CD4-positive, alpha-beta T cell (primary cell): ENCODE measurements around the gene COL19A1. TPM values are rescaled to one million over a fixed set of nuclear protein-coding genes. Genes with fewer than 3 reads are reported as not detected.
"Not testable (repeated sequence)": the region's sequence is repeated elsewhere in the genome, so short reads cannot be mapped to it uniquely, and the experiment has no call there.

Experiments
- ATAC-seq: fragments of 200-7000 bp; cut with Tn5 transposase; one replicate; pipeline ENCODE4 v1.10.0; 2022; ENCODE audit warnings: mild to moderate bottlenecking; ENCODE audit not compliant: poor library complexity
- CTCF ChIA-PET: fragments of 350-600 bp; sonication (Branson Sonifier 250); formaldehyde crosslinking; loops from one replicate; lab custom pipeline; 2021; ENCODE audit warnings: antibody characterized with exemption, inconsistent platforms; lab: Charles Lee
- POLR2A ChIA-PET: fragments of 350-600 bp; sonication (Branson Sonifier 250); formaldehyde crosslinking; loops from one replicate; lab custom pipeline; 2021; ENCODE audit warnings: antibody characterized with exemption, inconsistent platforms; lab: Charles Lee
- DNase-seq, 14 experiments: peaks; one replicate each; pipeline ENCODE4 v3.0.0-alpha.2; 2013 to 2020; ENCODE audit warnings: mixed read lengths in 2 of 14
- H3K27ac ChIP-seq, 2 donors: one replicate each; pipeline versions ENCODE4 v1.5.1 to v1.7.0; 2013; ENCODE audit warnings: low read length in 2 of 2, low read depth in 1 of 2, mild to moderate bottlenecking in 1 of 2
- H3K27me3 ChIP-seq, 2 experiments: 1 replicate in 1 of 2; 2 replicates in 1 of 2; pipeline versions ENCODE4 v1.6.1 to v1.7.0; 2013; ENCODE audit warnings: low read length in 2 of 2, control low read depth in 1 of 2, mild to moderate bottlenecking in 1 of 2, moderate library complexity in 1 of 2; ENCODE audit not compliant: insufficient read depth in 2 of 2, control insufficient read depth in 1 of 2
- H3K36me3 ChIP-seq: one replicate; pipeline ENCODE4 v1.6.1; 2013; ENCODE audit warnings: low read length, control low read depth; ENCODE audit not compliant: insufficient read depth
- H3K4me1 ChIP-seq: one replicate; pipeline ENCODE4 v1.6.1; 2013; ENCODE audit warnings: low read length, control low read depth; ENCODE audit not compliant: insufficient read depth
- H3K4me3 ChIP-seq: one replicate; pipeline ENCODE4 v1.5.1; 2013; ENCODE audit warnings: mild to moderate bottlenecking, low read length, moderate library complexity
- H3K9me3 ChIP-seq, 2 experiments: 1 replicate in 1 of 2; 2 replicates in 1 of 2; pipeline versions ENCODE4 v1.6.1 to v1.7.0; 2013; ENCODE audit warnings: low read length in 2 of 2, mild to moderate bottlenecking in 2 of 2, control low read depth in 1 of 2, moderate library complexity in 1 of 2; ENCODE audit not compliant: control insufficient read depth in 1 of 2, insufficient read depth in 1 of 2
- H3K27ac Mint-ChIP-seq: one replicate; pipeline ENCODE4 v1.8.0; 2020; ENCODE audit warnings: mixed read lengths
- H3K27me3 Mint-ChIP-seq: one replicate; pipeline ENCODE4 v1.8.0; 2021; ENCODE audit warnings: mixed read lengths
- H3K36me3 Mint-ChIP-seq: one replicate; pipeline ENCODE4 v1.8.0; 2021; ENCODE audit warnings: low read depth, mixed read lengths
- H3K4me1 Mint-ChIP-seq: one replicate; pipeline ENCODE4 v1.8.0; 2021; ENCODE audit warnings: low read depth, mixed read lengths
- H3K4me3 Mint-ChIP-seq: one replicate; pipeline ENCODE4 v1.8.0; 2020; ENCODE audit warnings: mild to moderate bottlenecking, mixed read lengths
- H3K9me3 Mint-ChIP-seq: one replicate; pipeline ENCODE4 v1.8.0; 2020; ENCODE audit warnings: mixed read lengths
- CTCF ChIP-seq: fragments of 200-600 bp; IDR thresholded peaks from one replicate; pipeline ENCODE4 v1.8.0; 2022; ENCODE audit warnings: antibody characterized with exemption, mild to moderate bottlenecking
- intact Hi-C, 2 experiments: fragments of 100-400 bp; cut with DNase I in 1 of 2; cut with micrococcal nuclease in 1 of 2; formaldehyde crosslinking; loops; one replicate each; pipeline versions ENCODE4 v1.15.1 to v1.9.0; 2023 to 2025; cut with DNase I, micrococcal nuclease
- total RNA-seq, 174 experiments: library from RNA in 2 of 174; stranded (reverse) in 2 of 174; gene quantifications; one replicate each; pipeline ENCODE4 v1.2.3 and lab custom pipeline; 2021 to 2026

Gene COL19A1
- total RNA-seq, 2 experiments from 2014 or later, result not detected

- intact Hi-C loops, result no loop called here
- POLR2A ChIA-PET, result no interaction called here
- H3K36me3 ChIP-seq, result no peaks in the 10 kb centered on the region
- CTCF ChIA-PET, result no interaction called here
- no peaks in the 10 kb centered on the region for H3K9me3 ChIP-seq
- no peaks in the 10 kb centered on the region for H3K36me3 Mint-ChIP-seq
- no peaks in the 10 kb centered on the region for H3K4me1 ChIP-seq
- H3K27me3 Mint-ChIP-seq, result peaks cover 27% of the 10 kb centered on the region
- no peak for TF ChIP-seq CTCF
- H3K4me3 Mint-ChIP-seq, result no peak overlapping the region
- DNase-seq (peak in 3 of 14 experiments; percentile 3 to 29 (median 25)), ATAC-seq (no peak)
- H3K4me3 ChIP-seq, result no peak overlapping the region
- no peaks in the 10 kb centered on the region for H3K4me1 Mint-ChIP-seq
- no peaks in the 10 kb centered on the region for H3K9me3 Mint-ChIP-seq
- no peak overlapping the region for H3K27ac ChIP-seq
- H3K27ac Mint-ChIP-seq, result no peak overlapping the region
- no peaks in the 10 kb centered on the region for H3K27me3 ChIP-seq
Measured at GRCh38 chr6:69887026-69887425, 20.7 kb downstream of the COL19A1 start.

GRCh38 chr6:69887714-69888345 lies 21.5 kb downstream of the COL19A1 start:
- H3K27ac ChIP-seq, result no peak overlapping the region
- POLR2A ChIA-PET, result no interaction called here

GRCh38 chr6:69888482-69889233 lies 22.3 kb downstream of the COL19A1 start:
- ChIA-PET CTCF (no interaction called here), POLR2A (no interaction called here)
- Histone ChIP-seq H3K36me3 (no peaks in the 10 kb centered on the region), H3K4me1 (no peaks in the 10 kb centered on the region), H3K9me3 (no peaks in the 10 kb centered on the region), H3K4me3 (no peak overlapping the region), H3K27ac (no peak overlapping the region), H3K27me3 (no peaks in the 10 kb centered on the region)
- Mint-ChIP-seq H3K36me3 (no peaks in the 10 kb centered on the region), H3K27me3 (peaks cover 12% of the 10 kb centered on the region), H3K9me3 (no peaks in the 10 kb centered on the region), H3K27ac (no peak overlapping the region), H3K4me1 (no peaks in the 10 kb centered on the region), H3K4me3 (no peak overlapping the region)
- no peak for ATAC-seq
- no peak for DNase-seq
- no peak for TF ChIP-seq CTCF
- intact Hi-C loops, result no loop called here

More at GRCh38 chr6:69887714-69888345, 21.5 kb downstream of the COL19A1 start:
- Histone ChIP-seq H3K4me1 (no peaks in the 10 kb centered on the region), H3K27me3 (no peaks in the 10 kb centered on the region), H3K4me3 (no peak overlapping the region), H3K9me3 (no peaks in the 10 kb centered on the region), H3K36me3 (no peaks in the 10 kb centered on the region)
- ATAC-seq, result no peak
- DNase-seq, result no peak
- Mint-ChIP-seq H3K27ac (no peak overlapping the region), H3K4me1 (no peaks in the 10 kb centered on the region), H3K36me3 (no peaks in the 10 kb centered on the region), H3K4me3 (no peak overlapping the region), H3K27me3 (peaks cover 21% of the 10 kb centered on the region), H3K9me3 (no peaks in the 10 kb centered on the region)
- TF ChIP-seq CTCF, result no peak
- CTCF ChIA-PET, result no interaction called here
- intact Hi-C loops, result no loop called here

GRCh38 chr6:69889234-69889974 lies 23.0 kb downstream of the COL19A1 start:
- intact Hi-C loops, ATAC-seq, H3K4me3 ChIP-seq, H3K9me3 ChIP-seq, CTCF ChIA-PET, H3K4me1 ChIP-seq, H3K27me3 Mint-ChIP-seq, POLR2A ChIA-PET, H3K36me3 ChIP-seq, H3K4me1 Mint-ChIP-seq, H3K9me3 Mint-ChIP-seq, H3K36me3 Mint-ChIP-seq, H3K27me3 ChIP-seq, DNase-seq, H3K27ac Mint-ChIP-seq, H3K27ac ChIP-seq, H3K4me3 Mint-ChIP-seq: not testable (repeated sequence)

- H3K4me3 ChIP-seq, H3K27ac Mint-ChIP-seq, H3K36me3 ChIP-seq, H3K27me3 ChIP-seq, CTCF ChIA-PET, DNase-seq, H3K36me3 Mint-ChIP-seq, POLR2A ChIA-PET, H3K4me1 ChIP-seq, H3K4me1 Mint-ChIP-seq, H3K27ac ChIP-seq, H3K27me3 Mint-ChIP-seq, H3K9me3 ChIP-seq, H3K4me3 Mint-ChIP-seq, intact Hi-C loops, ATAC-seq, H3K9me3 Mint-ChIP-seq: not testable (repeated sequence)
Measured at GRCh38 chr6:69892561-69892960, 26.2 kb downstream of the COL19A1 start.
